HCT116 (cell line): ENCODE results near the gene NBAS. TPM values are rescaled to one million over a fixed set of nuclear protein-coding genes. Genes with fewer than 3 reads are reported as not detected.

Source experiments
- ATAC-seq: fragments of 200-7000 bp; cut with Tn5 transposase; 2 replicates; pipeline ENCODE4 v1.9.1; 2020; ENCODE audit warnings: mild to moderate bottlenecking, moderate library complexity
- BruUV-seq: library from RNA; stranded (reverse); fragments of 400-500 nt; replicated peaks from 2 replicates; lab custom pipeline; 2021; lab: Mats Ljungman, UMichigan
- CTCF ChIA-PET: fragments of 300-600 bp; sonication (Branson Sonifier 250); formaldehyde crosslinking; loops from one replicate; lab custom pipeline; 2021; ENCODE audit warnings: antibody characterized with exemption; lab: Charles Lee
- POLR2A ChIA-PET: fragments of 300-600, 350-600 bp; sonication (Branson Sonifier 250); formaldehyde crosslinking; loops from one replicate; lab custom pipeline; 2021; ENCODE audit warnings: antibody characterized with exemption; lab: Charles Lee
- RAD21 ChIA-PET, 2 experiments: fragments of 300-600 bp; sonication (Branson Sonifier 250); formaldehyde crosslinking; loops; one replicate each; lab custom pipeline; 2023; ENCODE audit warnings: low total read pairs in 2 of 2; ENCODE audit not compliant: uncharacterized antibody in 2 of 2, unreplicated experiment in 2 of 2, low non-redundant PET in 1 of 2; lab: Charles Lee
- DNase-seq: peaks from one replicate; pipeline ENCODE4 v3.0.0-alpha.2; 2010; ENCODE audit warnings: low read depth, low spot score
- H2AFZ ChIP-seq: fragments of 200-600 bp; shearing (Covaris generic), sonication (generic); 2 replicates; pipeline ENCODE4 v1.6.1; 2017; ENCODE audit warnings: low read depth, mixed run types, mixed read lengths, antibody characterized with exemption, low read length; ENCODE audit not compliant: poor library complexity, severe bottlenecking
- H3K27ac ChIP-seq: 2 replicates; pipeline ENCODE4 v1.5.1; 2012; ENCODE audit warnings: low read depth, low read length
- H3K27me3 ChIP-seq: fragments of 200-600 bp; sonication (generic); 2 replicates; pipeline ENCODE4 v1.6.1; 2016; ENCODE audit warnings: mixed run types, low read length, mixed read lengths; ENCODE audit not compliant: insufficient read depth
- H3K36me3 ChIP-seq, 2 experiments: fragments of 200-500 bp in 1 of 2; fragments of 200-600 bp in 1 of 2; sonication (Bioruptor generic) in 1 of 2; sonication (generic) in 1 of 2; 2 replicates each; pipeline versions ENCODE4 v1.5.1 to v1.6.1; 2014 to 2016; ENCODE audit warnings: low read length in 2 of 2, inconsistent platforms in 1 of 2, mixed read lengths in 1 of 2, mixed run types in 1 of 2; ENCODE audit not compliant: insufficient read depth in 2 of 2, control insufficient read depth in 1 of 2
- H3K4me1 ChIP-seq, 2 experiments: fragments of 200-600 bp in 1 of 2; sonication (generic) in 1 of 2; 2 replicates each; pipeline versions ENCODE4 v1.5.1 to v1.6.1; 2012 to 2017; ENCODE audit warnings: low read length in 2 of 2, inconsistent platforms in 1 of 2, mild to moderate bottlenecking in 1 of 2, mixed read lengths in 1 of 2, mixed run types in 1 of 2, moderate library complexity in 1 of 2; ENCODE audit not compliant: insufficient read depth in 2 of 2, control insufficient read depth in 1 of 2
- H3K4me2 ChIP-seq: fragments of 200-600 bp; sonication (generic); 2 replicates; pipeline ENCODE4 v1.6.1; 2017; ENCODE audit warnings: mixed run types, low read length, mixed read lengths
- H3K4me3 ChIP-seq, 2 experiments: fragments of 200-600 bp in 1 of 2; sonication (generic) in 1 of 2; replicated peaks in 1 of 2; 2 replicates each; pipeline ENCODE4 v1.5.1; 2011 to 2016; ENCODE audit warnings: low read length in 2 of 2, control low read depth in 1 of 2, low read depth in 1 of 2, mild to moderate bottlenecking in 1 of 2, mixed read lengths in 1 of 2, mixed run types in 1 of 2
- H3K79me2 ChIP-seq: fragments of 200-600 bp; sonication (generic); 2 replicates; pipeline ENCODE4 v1.6.1; 2017; ENCODE audit warnings: mild to moderate bottlenecking, mixed run types, low read length, moderate library complexity, mixed read lengths; ENCODE audit not compliant: insufficient read depth
- H3K9ac ChIP-seq: fragments of 200-600 bp; sonication (generic); 2 replicates; pipeline ENCODE4 v1.6.1; 2016; ENCODE audit warnings: low read length, mixed read lengths
- H3K9me2 ChIP-seq: fragments of 200-600 bp; sonication (generic), shearing (Covaris generic); 2 replicates; pipeline ENCODE4 v1.6.1; 2017; ENCODE audit warnings: mixed run types, mild to moderate bottlenecking, moderate library complexity; ENCODE audit not compliant: insufficient read depth
- H3K9me3 ChIP-seq, 2 experiments: fragments of 200-500 bp in 1 of 2; fragments of 200-600 bp in 1 of 2; sonication (Bioruptor generic) in 1 of 2; sonication (generic) in 1 of 2; 2 replicates each; pipeline ENCODE4 v1.6.1; 2014 to 2017; ENCODE audit warnings: low read length in 2 of 2, mixed read lengths in 2 of 2, inconsistent platforms in 1 of 2, low read depth in 1 of 2, mild to moderate bottlenecking in 1 of 2, mixed run types in 1 of 2, moderate library complexity in 1 of 2; ENCODE audit not compliant: control insufficient read depth in 1 of 2, insufficient read depth in 1 of 2
- H4K20me1 ChIP-seq: fragments of 200-600 bp; sonication (generic), shearing (Covaris generic); 2 replicates; pipeline ENCODE4 v1.6.1; 2017; ENCODE audit warnings: mixed run types, mild to moderate bottlenecking, moderate library complexity; ENCODE audit not compliant: insufficient read depth
- ATF3 ChIP-seq: IDR thresholded peaks from 2 replicates; pipeline ENCODE4 v1.6.1; 2012
- CEBPB ChIP-seq: IDR thresholded peaks from 2 replicates; pipeline ENCODE4 v1.6.1; 2012; ENCODE audit warnings: low read depth
- ELF1 ChIP-seq: IDR thresholded peaks from 2 replicates; pipeline ENCODE4 v1.6.1; 2012; ENCODE audit warnings: low read depth, borderline replicate concordance
- EZH2 ChIP-seq: fragments of 200-600 bp; sonication (generic); IDR thresholded peaks from 2 replicates; pipeline ENCODE4 v1.6.1; 2017; ENCODE audit warnings: antibody characterized with exemption, mixed run types
- FOSL1 ChIP-seq: IDR thresholded peaks from 2 replicates; pipeline ENCODE4 v1.6.1; 2012; ENCODE audit warnings: low read depth
- JUND ChIP-seq: IDR thresholded peaks from 2 replicates; pipeline ENCODE4 v1.6.1; 2012
- POLR2A ChIP-seq: IDR thresholded peaks from 2 replicates; pipeline ENCODE4 v1.7.0; 2011; ENCODE audit warnings: borderline replicate concordance; ENCODE audit not compliant: insufficient read depth, insufficient read length; ENCODE audit errors: extremely low read depth
- RAD21 ChIP-seq: IDR thresholded peaks from 2 replicates; pipeline ENCODE4 v1.6.1; 2012; ENCODE audit warnings: low read depth, mild to moderate bottlenecking
- SIN3A ChIP-seq: IDR thresholded peaks from 2 replicates; pipeline ENCODE4 v1.6.1; 2012; ENCODE audit warnings: low read depth
- SRF ChIP-seq: IDR thresholded peaks from 2 replicates; pipeline ENCODE4 v1.6.1; 2012; ENCODE audit warnings: low read depth
- TCF7L2 ChIP-seq: IDR thresholded peaks from 2 replicates; pipeline ENCODE4 v1.7.0; 2011; ENCODE audit warnings: borderline replicate concordance, inconsistent platforms; ENCODE audit not compliant: insufficient read depth, insufficient read length; ENCODE audit errors: extremely low read depth
- YY1 ChIP-seq: IDR thresholded peaks from 2 replicates; pipeline ENCODE4 v1.6.1; 2011; ENCODE audit warnings: low read length, low read depth, moderate library complexity, mild to moderate bottlenecking; ENCODE audit not compliant: insufficient replicate concordance; ENCODE audit errors: extremely low read depth
- ZFX ChIP-seq: fragments of 450-650 bp; IDR thresholded peaks from 2 replicates; pipeline ENCODE4 v1.6.1; 2017
- intact Hi-C: fragments of 100-400 bp; cut with micrococcal nuclease; formaldehyde crosslinking; loops from 2 replicates; pipeline ENCODE4 v1.10.0; 2022
- total RNA-seq: library from RNA; stranded (reverse); gene quantifications from one replicate; pipeline ENCODE4 v1.2.1, GENCODE V29; 2021; ENCODE audit not compliant: unreplicated experiment
- TF ChIP-seq, protein P1 (sequence below): IDR thresholded peaks from 2 replicates; pipeline ENCODE4 v1.6.1; 2011; ENCODE audit warnings: mild to moderate bottlenecking, low read length, moderate library complexity; ENCODE audit not compliant: insufficient replicate concordance; ENCODE audit errors: extremely low read depth
- TF ChIP-seq, protein P2 (sequence below): IDR thresholded peaks from 2 replicates; pipeline ENCODE4 v1.6.1; 2012; ENCODE audit warnings: low read depth

The NBAS gene
- total RNA-seq, 1 experiment from 2014 or later: 32.8 TPM

- H3K9me3 ChIP-seq: no peaks in the 10 kb centered on the region
- peaks cover 43 to 52% of the 10 kb centered on the region in 2 experiments for H3K36me3 ChIP-seq
- no peak overlapping the region for H3K4me3 ChIP-seq
- peaks cover 0 to 5% of the 10 kb centered on the region in 2 experiments; a peak in 2 of 4 replicates for H3K4me1 ChIP-seq
- DNase-seq (no peak), ATAC-seq (no peak)
- no peak overlapping the region for H2AFZ ChIP-seq
- H3K27ac ChIP-seq: no peak overlapping the region
- TF ChIP-seq JUND (no peak), EZH2 (no peak), YY1 (no peak), FOSL1 (no peak), CEBPB (no peak)
- TF ChIP-seq, protein P1, sequence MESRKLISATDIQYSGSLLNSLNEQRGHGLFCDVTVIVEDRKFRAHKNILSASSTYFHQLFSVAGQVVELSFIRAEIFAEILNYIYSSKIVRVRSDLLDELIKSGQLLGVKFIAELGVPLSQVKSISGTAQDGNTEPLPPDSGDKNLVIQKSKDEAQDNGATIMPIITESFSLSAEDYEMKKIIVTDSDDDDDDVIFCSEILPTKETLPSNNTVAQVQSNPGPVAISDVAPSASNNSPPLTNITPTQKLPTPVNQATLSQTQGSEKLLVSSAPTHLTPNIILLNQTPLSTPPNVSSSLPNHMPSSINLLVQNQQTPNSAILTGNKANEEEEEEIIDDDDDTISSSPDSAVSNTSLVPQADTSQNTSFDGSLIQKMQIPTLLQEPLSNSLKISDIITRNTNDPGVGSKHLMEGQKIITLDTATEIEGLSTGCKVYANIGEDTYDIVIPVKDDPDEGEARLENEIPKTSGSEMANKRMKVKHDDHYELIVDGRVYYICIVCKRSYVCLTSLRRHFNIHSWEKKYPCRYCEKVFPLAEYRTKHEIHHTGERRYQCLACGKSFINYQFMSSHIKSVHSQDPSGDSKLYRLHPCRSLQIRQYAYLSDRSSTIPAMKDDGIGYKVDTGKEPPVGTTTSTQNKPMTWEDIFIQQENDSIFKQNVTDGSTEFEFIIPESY: no peak
- no peak overlapping the region for H3K4me2 ChIP-seq
- POLR2A ChIA-PET: no interaction called here
- H4K20me1 ChIP-seq: no peaks in the 10 kb centered on the region; the same call in 1 of the 2 replicates
- H3K79me2 ChIP-seq: peaks cover 52% of the 10 kb centered on the region
- intact Hi-C loops: no loop called here
- RAD21 ChIA-PET: no interaction called here
- CTCF ChIA-PET: interaction anchor here (0.6 kb wide), 1 partner anchor 19 kb away, joined by 3 read pairs; no protein-coding TSS in a partner anchor
- H3K27me3 ChIP-seq: no peaks in the 10 kb centered on the region
- no TSS peak for BruUV-seq
- H3K9me2 ChIP-seq: no peaks in the 10 kb centered on the region
- no peak overlapping the region for H3K9ac ChIP-seq
These were observed 35.2 kb upstream of the NBAS start for GRCh38 chr2:15596350-15596749.

- ATAC-seq (no peak), DNase-seq (no peak)
- H3K9me2 ChIP-seq: no peaks in the 10 kb centered on the region
- no peak overlapping the region for H3K4me3 ChIP-seq
- intact Hi-C loops: no loop called here
- POLR2A ChIA-PET: no interaction called here
- BruUV-seq: no TSS peak
- H4K20me1 ChIP-seq: no peaks in the 10 kb centered on the region; the same call in 1 of the 2 replicates
- no peak overlapping the region for H3K4me2 ChIP-seq
- H3K9ac ChIP-seq: no peak overlapping the region
- no peak overlapping the region for H3K27ac ChIP-seq
- H3K36me3 ChIP-seq: peaks cover 39 to 48% of the 10 kb centered on the region in 2 experiments
- no peaks in the 10 kb centered on the region for H3K27me3 ChIP-seq
- RAD21 ChIA-PET: no interaction called here
- H2AFZ ChIP-seq: no peak overlapping the region
- CTCF ChIA-PET: no interaction called here
- H3K79me2 ChIP-seq: peaks cover 52% of the 10 kb centered on the region
- H3K4me1 ChIP-seq: peaks cover 0 to 8% of the 10 kb centered on the region in 2 experiments; a peak in 2 of 4 replicates
- H3K9me3 ChIP-seq: no peaks in the 10 kb centered on the region
- TF ChIP-seq ATF3 (no peak), POLR2A (no peak), SRF (no peak), JUND (no peak), ELF1 (no peak), FOSL1 (no peak), ZFX (no peak), RAD21 (no peak), SIN3A (no peak), TCF7L2 (no peak)
- TF ChIP-seq, protein P2, sequence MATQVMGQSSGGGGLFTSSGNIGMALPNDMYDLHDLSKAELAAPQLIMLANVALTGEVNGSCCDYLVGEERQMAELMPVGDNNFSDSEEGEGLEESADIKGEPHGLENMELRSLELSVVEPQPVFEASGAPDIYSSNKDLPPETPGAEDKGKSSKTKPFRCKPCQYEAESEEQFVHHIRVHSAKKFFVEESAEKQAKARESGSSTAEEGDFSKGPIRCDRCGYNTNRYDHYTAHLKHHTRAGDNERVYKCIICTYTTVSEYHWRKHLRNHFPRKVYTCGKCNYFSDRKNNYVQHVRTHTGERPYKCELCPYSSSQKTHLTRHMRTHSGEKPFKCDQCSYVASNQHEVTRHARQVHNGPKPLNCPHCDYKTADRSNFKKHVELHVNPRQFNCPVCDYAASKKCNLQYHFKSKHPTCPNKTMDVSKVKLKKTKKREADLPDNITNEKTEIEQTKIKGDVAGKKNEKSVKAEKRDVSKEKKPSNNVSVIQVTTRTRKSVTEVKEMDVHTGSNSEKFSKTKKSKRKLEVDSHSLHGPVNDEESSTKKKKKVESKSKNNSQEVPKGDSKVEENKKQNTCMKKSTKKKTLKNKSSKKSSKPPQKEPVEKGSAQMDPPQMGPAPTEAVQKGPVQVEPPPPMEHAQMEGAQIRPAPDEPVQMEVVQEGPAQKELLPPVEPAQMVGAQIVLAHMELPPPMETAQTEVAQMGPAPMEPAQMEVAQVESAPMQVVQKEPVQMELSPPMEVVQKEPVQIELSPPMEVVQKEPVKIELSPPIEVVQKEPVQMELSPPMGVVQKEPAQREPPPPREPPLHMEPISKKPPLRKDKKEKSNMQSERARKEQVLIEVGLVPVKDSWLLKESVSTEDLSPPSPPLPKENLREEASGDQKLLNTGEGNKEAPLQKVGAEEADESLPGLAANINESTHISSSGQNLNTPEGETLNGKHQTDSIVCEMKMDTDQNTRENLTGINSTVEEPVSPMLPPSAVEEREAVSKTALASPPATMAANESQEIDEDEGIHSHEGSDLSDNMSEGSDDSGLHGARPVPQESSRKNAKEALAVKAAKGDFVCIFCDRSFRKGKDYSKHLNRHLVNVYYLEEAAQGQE: no peak
These were observed 34.8 kb upstream of the NBAS start for GRCh38 chr2:15595936-15596335.
